ENCODE measurements around the gene DBNDD1.

DNA sequence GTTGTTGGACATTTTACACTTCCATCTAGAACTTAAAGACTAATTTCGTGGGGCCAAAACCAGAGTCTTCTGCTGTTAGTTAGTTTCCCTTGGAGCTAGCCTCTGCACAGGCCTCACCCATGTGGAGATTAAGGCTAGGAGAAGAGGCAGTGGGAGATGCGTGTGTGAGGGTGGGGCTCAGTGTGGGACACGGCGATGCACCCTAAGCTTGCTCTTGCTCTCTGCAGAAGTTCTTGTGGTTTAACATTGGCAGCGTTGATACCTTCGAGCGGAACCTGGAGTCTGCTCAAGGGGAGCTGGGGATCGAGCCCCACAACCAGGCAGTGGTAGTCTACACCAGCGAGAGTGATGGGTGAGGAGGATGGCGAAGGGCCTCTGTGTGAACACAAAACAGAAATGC lies 34.0 kb downstream of the DBNDD1 start:
- TF ChIP-seq ZNF274 (IDR thresholded peaks at IDR 0.05; ENCODE audit: low read depth, low read length) (no peak), YY1 (IDR thresholded peaks at IDR 0.05; ENCODE audit: insufficient read depth, insufficient read length) (no peak), SUZ12 (IDR thresholded peaks at IDR 0.05; ENCODE audit: extremely low read depth, insufficient read depth, insufficient read length) (no peak)
